KMS-11 (cell line): ENCODE measurements around the gene MVD.

Experiments used
- H2AFZ ChIP-seq: fragments of 200-600 bp; sonication (generic); 2 replicates; pipeline ENCODE4 v1.6.1; 2016; ENCODE audit warnings: antibody characterized with exemption, mixed run types, low read depth
- H3K27ac ChIP-seq: fragments of 200-600 bp; sonication (generic); 2 replicates; pipeline ENCODE4 v1.6.1; 2016; ENCODE audit warnings: mild to moderate bottlenecking, mixed run types
- H3K27me3 ChIP-seq: fragments of 200-600 bp; sonication (generic); 2 replicates; pipeline ENCODE4 v1.6.1; 2017; ENCODE audit warnings: mild to moderate bottlenecking, low read depth, mixed run types, moderate library complexity; ENCODE audit not compliant: insufficient read depth
- H3K36me3 ChIP-seq: fragments of 200-600 bp; sonication (generic); 2 replicates; pipeline ENCODE4 v1.6.1; 2017; ENCODE audit warnings: mild to moderate bottlenecking, mixed run types; ENCODE audit not compliant: insufficient read depth
- H3K4me1 ChIP-seq: fragments of 200-600 bp; sonication (generic); 2 replicates; pipeline ENCODE4 v1.6.1; 2016; ENCODE audit warnings: mild to moderate bottlenecking, low read depth, mixed run types; ENCODE audit not compliant: poor library complexity, severe bottlenecking
- H3K4me2 ChIP-seq: fragments of 200-600 bp; sonication (generic); 2 replicates; pipeline ENCODE4 v1.7.0; 2016; ENCODE audit warnings: mild to moderate bottlenecking, mixed run types
- H3K4me3 ChIP-seq: fragments of 200-600 bp; sonication (generic); IDR thresholded peaks from 2 replicates; pipeline ENCODE4 v1.6.1; 2017; ENCODE audit warnings: low read depth, low read length, mixed read lengths; ENCODE audit not compliant: insufficient read depth
- H3K79me2 ChIP-seq: fragments of 200-600 bp; sonication (generic); 2 replicates; pipeline ENCODE4 v1.6.1; 2016; ENCODE audit warnings: low read depth, mixed run types; ENCODE audit not compliant: insufficient read depth
- H3K9ac ChIP-seq: fragments of 200-600 bp; sonication (generic); 2 replicates; pipeline ENCODE4 v1.6.1; 2016; ENCODE audit warnings: mild to moderate bottlenecking, mixed run types
- H4K20me1 ChIP-seq: fragments of 200-600 bp; sonication (generic); 2 replicates; pipeline ENCODE4 v1.6.1; 2016; ENCODE audit warnings: mild to moderate bottlenecking, mixed run types; ENCODE audit not compliant: insufficient read depth
- CTCF ChIP-seq: fragments of 200-600 bp; sonication (generic); conservative IDR thresholded peaks from 2 replicates; pipeline ENCODE4 v1.6.1; 2017; ENCODE audit warnings: low read depth, mild to moderate bottlenecking, antibody characterized with exemption, low read length, moderate library complexity, mixed read lengths

MVD gene

DNA sequence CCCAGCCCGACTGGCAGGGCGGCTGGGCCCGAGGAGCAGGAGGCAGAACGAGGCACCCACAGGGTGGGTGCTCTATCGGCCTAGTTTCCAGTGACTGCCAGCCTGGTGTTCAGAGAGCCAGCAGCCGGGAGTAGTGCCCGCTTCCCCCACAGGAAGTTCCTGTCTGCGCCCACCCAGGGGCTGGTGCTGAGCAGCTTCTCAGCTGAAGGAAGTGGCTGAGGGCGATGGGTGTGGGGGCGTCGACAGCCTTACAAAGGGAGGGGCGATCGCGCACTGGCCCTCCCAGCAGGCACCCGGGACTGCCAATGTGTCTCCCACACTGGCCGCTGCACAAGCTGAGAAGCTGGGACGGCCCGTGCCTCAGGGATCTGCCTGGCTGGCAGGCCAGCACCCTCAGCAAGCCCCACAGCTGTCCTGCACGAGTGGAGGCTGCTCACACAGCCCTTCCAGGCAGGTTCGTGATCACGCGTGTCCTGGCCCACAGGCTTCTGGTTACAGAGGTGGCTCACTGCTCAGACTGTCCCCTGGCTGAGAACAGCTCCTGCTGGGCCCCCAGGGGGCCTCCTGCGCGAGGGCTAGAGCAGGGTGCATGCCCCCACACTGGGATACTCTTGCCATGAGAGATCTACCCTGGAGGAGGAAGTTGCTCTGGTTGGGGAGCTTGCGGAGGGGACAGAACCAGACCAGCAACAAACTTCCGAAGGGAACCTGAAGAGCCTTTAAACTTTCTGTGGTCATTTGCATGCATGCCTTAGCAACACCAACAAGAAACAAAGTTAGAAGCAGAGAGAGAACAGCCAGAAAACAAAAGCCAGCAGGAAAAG, 40.8 kb upstream of the MVD start:
- no peak overlapping the region for H3K9ac ChIP-seq
- H3K4me2 ChIP-seq: no peak overlapping the region
- no peak overlapping the region for H3K27ac ChIP-seq
- H3K4me3 ChIP-seq: no peak overlapping the region
- peaks cover 42% of the 10 kb centered on the region for H3K4me1 ChIP-seq
- no peak for TF ChIP-seq CTCF
- H3K79me2 ChIP-seq: peaks cover 28% of the 10 kb centered on the region; the same call in 1 of the 2 replicates
- H3K36me3 ChIP-seq: no peaks in the 10 kb centered on the region
- no peak overlapping the region for H2AFZ ChIP-seq
- no peaks in the 10 kb centered on the region for H4K20me1 ChIP-seq
- H3K27me3 ChIP-seq: no peaks in the 10 kb centered on the region

- Histone ChIP-seq H3K79me2 (peaks cover 17% of the 10 kb centered on the region; the same call in 1 of the 2 replicates), H3K27ac (no peak overlapping the region), H3K36me3 (no peaks in the 10 kb centered on the region), H3K4me3 (no peak overlapping the region), H3K27me3 (no peaks in the 10 kb centered on the region), H2AFZ (no peak overlapping the region), H3K9ac (no peak overlapping the region), H3K4me1 (peaks cover 32% of the 10 kb centered on the region), H3K4me2 (no peak overlapping the region), H4K20me1 (no peaks in the 10 kb centered on the region)
- TF ChIP-seq CTCF: no peak
These were observed 39.7 kb upstream of the MVD start for GRCh38 chr16:88702371-88703210.

GRCh38 chr16:88701581-88702370, 38.9 kb upstream of the MVD start:
- no peak overlapping the region for H3K4me3 ChIP-seq
- H3K79me2 ChIP-seq: 0 out of 2 replicates have a peak, but pooled peaks cover 15% of the 10 kb centered on the region
- no peak for TF ChIP-seq CTCF
- H3K27ac ChIP-seq: no peak overlapping the region
- no peak overlapping the region for H3K9ac ChIP-seq
- no peaks in the 10 kb centered on the region for H4K20me1 ChIP-seq
- H3K36me3 ChIP-seq: no peaks in the 10 kb centered on the region
- H3K27me3 ChIP-seq: no peaks in the 10 kb centered on the region
- H2AFZ ChIP-seq: no peak overlapping the region
- H3K4me1 ChIP-seq: peaks cover 29% of the 10 kb centered on the region
- peak overlapping the region; percentile 88 for H3K4me2 ChIP-seq
